OCI-LY1 (cell line): ENCODE results near the gene PRR15L.

Source experiments
- CTCF ChIP-seq: fragments of 200-600 bp; sonication (generic), shearing (Covaris generic); IDR thresholded peaks from 2 replicates; pipeline ENCODE4 v1.5.1; 2017; ENCODE audit warnings: mild to moderate bottlenecking, antibody characterized with exemption, low read length, moderate library complexity, mixed read lengths
- EZH2 ChIP-seq: fragments of 200-600 bp; sonication (generic), shearing (Covaris generic); IDR thresholded peaks from 2 replicates; pipeline ENCODE4 v1.8.0; 2017; ENCODE audit warnings: borderline replicate concordance, mixed run types, mild to moderate bottlenecking, antibody characterized with exemption, low read length, moderate library complexity, mixed read lengths

- no peak for TF ChIP-seq CTCF
- TF ChIP-seq EZH2 = no peak
Measured at GRCh38 chr17:48002266-48002915, 44.7 kb upstream of the PRR15L start.
